Panc1 (cell line): ENCODE results near the gene ARHGAP20. TPM values are rescaled to one million over a fixed set of nuclear protein-coding genes. Genes with fewer than 3 reads are reported as not detected.

ENCODE experiments used
- ATAC-seq: fragments of 200-7000 bp; cut with Tn5 transposase; 2 replicates; pipeline ENCODE4 v1.9.1; 2020; ENCODE audit warnings: mild to moderate bottlenecking, moderate library complexity
- BruUV-seq: library from RNA; stranded (reverse); fragments of 400-500 nt; replicated peaks from 2 replicates; lab custom pipeline; 2021; lab: Mats Ljungman, UMichigan
- CTCF ChIA-PET: fragments of 300-600 bp; sonication (Branson Sonifier 250); formaldehyde crosslinking; loops from one replicate; lab custom pipeline; 2022; ENCODE audit warnings: antibody characterized with exemption; lab: Charles Lee
- POLR2A ChIA-PET: fragments of 300-600 bp; sonication (Branson Sonifier 250); formaldehyde crosslinking; loops from one replicate; lab custom pipeline; 2022; ENCODE audit warnings: antibody characterized with exemption; lab: Charles Lee
- DNase-seq: peaks from one replicate; pipeline ENCODE4 v3.0.0-alpha.2; 2010; ENCODE audit warnings: low read depth, low spot score
- H3K27ac ChIP-seq: 2 replicates; pipeline ENCODE4 v1.5.1; 2011; ENCODE audit warnings: mild to moderate bottlenecking, low read length, inconsistent platforms
- H3K27me3 ChIP-seq: fragments of 200-500 bp; sonication (Bioruptor generic); 2 replicates; pipeline ENCODE4 v1.6.0; 2014; ENCODE audit warnings: low read length, inconsistent platforms; ENCODE audit not compliant: control insufficient read depth, insufficient read depth
- H3K36me3 ChIP-seq: fragments of 200-500 bp; sonication (Bioruptor generic); 2 replicates; pipeline ENCODE4 v1.5.1; 2014; ENCODE audit warnings: inconsistent platforms, mild to moderate bottlenecking, low read length, moderate library complexity; ENCODE audit not compliant: control insufficient read depth, insufficient read depth
- H3K4me1 ChIP-seq: 2 replicates; pipeline ENCODE4 v1.5.1; 2011; ENCODE audit warnings: inconsistent platforms, mild to moderate bottlenecking, low read length, moderate library complexity; ENCODE audit not compliant: control insufficient read depth, insufficient read depth
- H3K4me3 ChIP-seq, 2 experiments: 2 replicates each; pipeline ENCODE4 v1.5.1; 2011 to 2012; ENCODE audit warnings: low read depth in 2 of 2, low read length in 2 of 2, mild to moderate bottlenecking in 2 of 2, inconsistent platforms in 1 of 2, moderate library complexity in 1 of 2
- H3K9me3 ChIP-seq: fragments of 200-500 bp; sonication (Bioruptor generic); 2 replicates; pipeline ENCODE4 v1.5.1; 2014; ENCODE audit warnings: low read depth, mild to moderate bottlenecking, inconsistent platforms, low read length, moderate library complexity; ENCODE audit not compliant: control insufficient read depth, insufficient read depth
- POLR2AphosphoS5 ChIP-seq: IDR thresholded peaks from 2 replicates; pipeline ENCODE4 v1.6.1; 2012; ENCODE audit warnings: mild to moderate bottlenecking, low read depth, low read length, moderate library complexity
- SIN3A ChIP-seq: IDR thresholded peaks from 2 replicates; pipeline ENCODE4 v1.6.1; 2012; ENCODE audit warnings: low read depth, mild to moderate bottlenecking, low read length, moderate library complexity, borderline replicate concordance; ENCODE audit not compliant: insufficient read depth
- TCF7L2 ChIP-seq: IDR thresholded peaks from 2 replicates; pipeline ENCODE4 v1.6.1; 2011; ENCODE audit warnings: mild to moderate bottlenecking, low read depth, low read length, inconsistent platforms
- in situ Hi-C: cut with HindIII; loops from 2 replicates; pipeline ENCODE4 v1.10.0; 2016; ENCODE audit warnings: low sequenced_read_pairs, low pct_unique_long_range_greater_than_20kb
- intact Hi-C: fragments of 100-400 bp; cut with micrococcal nuclease; formaldehyde crosslinking; loops from one replicate; pipeline ENCODE4 v1.10.0; 2022; ENCODE audit not compliant: unreplicated experiment
- total RNA-seq: library from RNA; stranded (reverse); gene quantifications from one replicate; pipeline ENCODE4 v1.2.1, GENCODE V29; 2021; ENCODE audit not compliant: unreplicated experiment
- TF ChIP-seq, protein P1 (sequence below): fragments of 450-650 bp; IDR thresholded peaks from 2 replicates; pipeline ENCODE4 v1.5.1; 2017; ENCODE audit warnings: mild to moderate bottlenecking
- TF ChIP-seq, protein P2 (sequence below), 2 experiments: IDR thresholded peaks; 2 replicates each; pipeline ENCODE4 v1.6.1; 2011 to 2012; ENCODE audit warnings: low read depth in 2 of 2, control low read depth in 1 of 2, low read length in 1 of 2, mild to moderate bottlenecking in 1 of 2, moderate library complexity in 1 of 2; ENCODE audit not compliant: insufficient read depth in 1 of 2

The ARHGAP20 gene
- total RNA-seq, 1 experiment from 2014 or later: 0.05 TPM

- no peak for ATAC-seq
- Histone ChIP-seq H3K4me3 (no peak overlapping the region), H3K27me3 (no peaks in the 10 kb centered on the region), H3K27ac (no peak overlapping the region), H3K9me3 (no peaks in the 10 kb centered on the region), H3K36me3 (no peaks in the 10 kb centered on the region), H3K4me1 (no peaks in the 10 kb centered on the region)
- in situ Hi-C loops (no loop called here), intact Hi-C loops (no loop called here)
- no peak for DNase-seq
- BruUV-seq: no TSS peak
- CTCF ChIA-PET: no interaction called here
- POLR2A ChIA-PET: no interaction called here
- TF ChIP-seq, protein P1, sequence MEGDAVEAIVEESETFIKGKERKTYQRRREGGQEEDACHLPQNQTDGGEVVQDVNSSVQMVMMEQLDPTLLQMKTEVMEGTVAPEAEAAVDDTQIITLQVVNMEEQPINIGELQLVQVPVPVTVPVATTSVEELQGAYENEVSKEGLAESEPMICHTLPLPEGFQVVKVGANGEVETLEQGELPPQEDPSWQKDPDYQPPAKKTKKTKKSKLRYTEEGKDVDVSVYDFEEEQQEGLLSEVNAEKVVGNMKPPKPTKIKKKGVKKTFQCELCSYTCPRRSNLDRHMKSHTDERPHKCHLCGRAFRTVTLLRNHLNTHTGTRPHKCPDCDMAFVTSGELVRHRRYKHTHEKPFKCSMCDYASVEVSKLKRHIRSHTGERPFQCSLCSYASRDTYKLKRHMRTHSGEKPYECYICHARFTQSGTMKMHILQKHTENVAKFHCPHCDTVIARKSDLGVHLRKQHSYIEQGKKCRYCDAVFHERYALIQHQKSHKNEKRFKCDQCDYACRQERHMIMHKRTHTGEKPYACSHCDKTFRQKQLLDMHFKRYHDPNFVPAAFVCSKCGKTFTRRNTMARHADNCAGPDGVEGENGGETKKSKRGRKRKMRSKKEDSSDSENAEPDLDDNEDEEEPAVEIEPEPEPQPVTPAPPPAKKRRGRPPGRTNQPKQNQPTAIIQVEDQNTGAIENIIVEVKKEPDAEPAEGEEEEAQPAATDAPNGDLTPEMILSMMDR: no peak
- TF ChIP-seq POLR2AphosphoS5 (no peak), SIN3A (no peak), TCF7L2 (no peak)
- TF ChIP-seq, protein P2, sequence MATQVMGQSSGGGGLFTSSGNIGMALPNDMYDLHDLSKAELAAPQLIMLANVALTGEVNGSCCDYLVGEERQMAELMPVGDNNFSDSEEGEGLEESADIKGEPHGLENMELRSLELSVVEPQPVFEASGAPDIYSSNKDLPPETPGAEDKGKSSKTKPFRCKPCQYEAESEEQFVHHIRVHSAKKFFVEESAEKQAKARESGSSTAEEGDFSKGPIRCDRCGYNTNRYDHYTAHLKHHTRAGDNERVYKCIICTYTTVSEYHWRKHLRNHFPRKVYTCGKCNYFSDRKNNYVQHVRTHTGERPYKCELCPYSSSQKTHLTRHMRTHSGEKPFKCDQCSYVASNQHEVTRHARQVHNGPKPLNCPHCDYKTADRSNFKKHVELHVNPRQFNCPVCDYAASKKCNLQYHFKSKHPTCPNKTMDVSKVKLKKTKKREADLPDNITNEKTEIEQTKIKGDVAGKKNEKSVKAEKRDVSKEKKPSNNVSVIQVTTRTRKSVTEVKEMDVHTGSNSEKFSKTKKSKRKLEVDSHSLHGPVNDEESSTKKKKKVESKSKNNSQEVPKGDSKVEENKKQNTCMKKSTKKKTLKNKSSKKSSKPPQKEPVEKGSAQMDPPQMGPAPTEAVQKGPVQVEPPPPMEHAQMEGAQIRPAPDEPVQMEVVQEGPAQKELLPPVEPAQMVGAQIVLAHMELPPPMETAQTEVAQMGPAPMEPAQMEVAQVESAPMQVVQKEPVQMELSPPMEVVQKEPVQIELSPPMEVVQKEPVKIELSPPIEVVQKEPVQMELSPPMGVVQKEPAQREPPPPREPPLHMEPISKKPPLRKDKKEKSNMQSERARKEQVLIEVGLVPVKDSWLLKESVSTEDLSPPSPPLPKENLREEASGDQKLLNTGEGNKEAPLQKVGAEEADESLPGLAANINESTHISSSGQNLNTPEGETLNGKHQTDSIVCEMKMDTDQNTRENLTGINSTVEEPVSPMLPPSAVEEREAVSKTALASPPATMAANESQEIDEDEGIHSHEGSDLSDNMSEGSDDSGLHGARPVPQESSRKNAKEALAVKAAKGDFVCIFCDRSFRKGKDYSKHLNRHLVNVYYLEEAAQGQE (IDR thresholded peaks at IDR 0.05; ENCODE audit: insufficient read depth in 1 of 2, low read depth in 2 of 2, low read length in 1 of 2): no peak
Measured at GRCh38 chr11:110724358-110724757, 12.1 kb upstream of the ARHGAP20 start.

DNA sequence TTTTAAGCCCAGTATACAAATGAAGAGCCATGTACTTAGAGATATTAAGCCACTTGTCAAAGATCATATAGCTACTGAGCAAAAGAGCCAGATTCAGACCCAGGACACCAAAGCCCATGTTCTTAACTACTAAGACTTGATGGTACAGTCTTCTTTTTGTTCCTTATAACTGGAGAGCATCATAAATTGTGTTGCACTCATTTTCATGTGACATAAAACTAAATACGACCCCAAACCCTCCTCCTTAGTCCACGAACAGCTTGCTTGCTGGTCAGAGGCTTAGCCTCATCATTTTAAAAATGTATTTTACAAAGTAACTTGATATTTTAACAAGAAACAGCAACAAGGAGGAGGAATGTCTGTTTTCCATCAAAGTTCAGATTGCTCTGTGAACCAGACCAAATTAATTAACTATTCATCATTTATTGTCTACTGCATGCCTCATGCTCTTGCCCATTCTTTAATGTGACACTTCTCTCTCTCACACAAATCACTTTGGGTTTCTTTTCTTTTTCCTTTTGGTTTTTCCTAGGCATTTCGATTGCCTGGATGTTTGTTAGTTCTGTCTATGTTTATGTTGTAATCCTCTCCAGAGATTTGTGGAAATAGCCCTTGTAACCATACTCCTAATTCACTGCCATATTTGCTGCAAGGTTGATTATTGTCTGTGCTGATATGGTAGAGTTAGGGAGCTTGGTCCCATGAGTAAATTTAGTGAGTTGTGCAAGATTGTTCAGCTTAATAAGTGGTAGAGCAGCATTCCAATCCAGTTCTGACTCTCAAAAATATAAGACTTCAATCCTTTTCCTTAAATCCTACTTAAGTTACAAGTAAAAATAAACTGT, 8.4 kb upstream of the ARHGAP20 start:
- Histone ChIP-seq H3K4me3 (no peak overlapping the region), H3K27ac (no peak overlapping the region), H3K36me3 (no peaks in the 10 kb centered on the region), H3K4me1 (no peaks in the 10 kb centered on the region), H3K27me3 (0 out of 2 replicates have a peak, but pooled peaks cover 6% of the 10 kb centered on the region), H3K9me3 (no peaks in the 10 kb centered on the region)
- CTCF ChIA-PET: no interaction called here
- no peak for DNase-seq
- in situ Hi-C loops: no loop called here
- TF ChIP-seq TCF7L2 (no peak), POLR2AphosphoS5 (no peak), SIN3A (no peak)
- TF ChIP-seq, protein P1: no peak
- TF ChIP-seq, protein P2 (IDR thresholded peaks at IDR 0.05; ENCODE audit: insufficient read depth in 1 of 2, low read depth in 2 of 2, low read length in 1 of 2): no peak
- intact Hi-C loops: no loop called here
- no peak for ATAC-seq
- BruUV-seq: no TSS peak
- POLR2A ChIA-PET: no interaction called here
